WTC11 (cell line): ENCODE measurements around the gene GPR12. TPM values are rescaled to one million over a fixed set of nuclear protein-coding genes. Genes with fewer than 3 reads are reported as not detected.
"Not testable (repeated sequence)": the region's sequence is repeated elsewhere in the genome, so short reads cannot be mapped to it uniquely, and the experiment has no call there.

Source experiments
- ATAC-seq: fragments of 200-7000 bp; cut with Tn5 transposase; 2 replicates; pipeline ENCODE4 v1.10.0; 2021; ENCODE audit warnings: mild to moderate bottlenecking, moderate library complexity
- CTCF ChIA-PET: fragments of 300-600 bp; sonication (Branson Sonifier 250); formaldehyde crosslinking; loops from one replicate; lab custom pipeline; 2021; ENCODE audit warnings: antibody characterized with exemption; lab: Charles Lee
- POLR2A ChIA-PET: fragments of 350-600 bp; sonication (Branson Sonifier 250); formaldehyde crosslinking; loops from one replicate; lab custom pipeline; 2021; ENCODE audit warnings: antibody characterized with exemption; lab: Charles Lee
- DNase-seq: peaks from one replicate; pipeline ENCODE4 v3.0.0; 2021; ENCODE audit warnings: low spot score
- H3K27ac Mint-ChIP-seq: 2 replicates; pipeline ENCODE4 v1.8.0; 2021; ENCODE audit warnings: mixed read lengths
- H3K27me3 Mint-ChIP-seq: 2 replicates; pipeline ENCODE4 v1.8.0; 2021; ENCODE audit warnings: low read depth, mild to moderate bottlenecking, moderate library complexity, mixed read lengths
- H3K36me3 Mint-ChIP-seq: 2 replicates; pipeline ENCODE4 v1.8.0; 2021; ENCODE audit warnings: mixed read lengths
- H3K4me1 Mint-ChIP-seq: 2 replicates; pipeline ENCODE4 v1.8.0; 2022; ENCODE audit warnings: mixed read lengths
- H3K4me3 Mint-ChIP-seq: 2 replicates; pipeline ENCODE4 v1.8.0; 2021; ENCODE audit warnings: mild to moderate bottlenecking, moderate library complexity, mixed read lengths
- H3K9me3 Mint-ChIP-seq: 2 replicates; pipeline ENCODE4 v1.8.0; 2021; ENCODE audit warnings: mixed read lengths
- ATF2 ChIP-seq: sonication (generic); formaldehyde crosslinking; IDR thresholded peaks from 2 replicates; pipeline ENCODE4 v1.8.1; 2022; ENCODE audit warnings: low read depth, missing genetic modification reagents, borderline replicate concordance
- ATF6 ChIP-seq: sonication (generic); formaldehyde crosslinking; IDR thresholded peaks from 2 replicates; pipeline ENCODE4 v1.8.1; 2023; ENCODE audit warnings: mild to moderate bottlenecking, missing genetic modification reagents
- CREB1 ChIP-seq: sonication (generic); formaldehyde crosslinking; IDR thresholded peaks from 2 replicates; pipeline ENCODE4 v1.8.0; 2023; ENCODE audit warnings: mild to moderate bottlenecking, missing genetic modification reagents
- E2F1 ChIP-seq: sonication (generic); formaldehyde crosslinking; IDR thresholded peaks from 2 replicates; pipeline ENCODE4 v1.8.0; 2022; ENCODE audit warnings: mild to moderate bottlenecking, missing genetic modification reagents
- ESRRA ChIP-seq: sonication (generic); formaldehyde crosslinking; IDR thresholded peaks from 2 replicates; pipeline ENCODE4 v1.8.1; 2022; ENCODE audit warnings: mild to moderate bottlenecking, missing genetic modification reagents, borderline replicate concordance
- ETV6 ChIP-seq: sonication (generic); formaldehyde crosslinking; IDR thresholded peaks from 2 replicates; pipeline ENCODE4 v1.8.1; 2022; ENCODE audit warnings: mild to moderate bottlenecking, missing genetic modification reagents
- GTF2I ChIP-seq: fragments of 250-450 bp; sonication (Bioruptor Pico); conservative IDR thresholded peaks from 2 replicates; pipeline ENCODE4 v1.4.0; 2021; ENCODE audit warnings: mild to moderate bottlenecking
- IRF1 ChIP-seq: sonication (generic); formaldehyde crosslinking; IDR thresholded peaks from 2 replicates; pipeline ENCODE4 v1.8.0; 2023; ENCODE audit warnings: missing genetic modification reagents
- JUN ChIP-seq: sonication (generic); formaldehyde crosslinking; IDR thresholded peaks from 2 replicates; pipeline ENCODE4 v1.8.0; 2023; ENCODE audit warnings: mild to moderate bottlenecking, missing genetic modification reagents
- MXD4 ChIP-seq: fragments of 250-450 bp; sonication (Bioruptor Pico); IDR thresholded peaks from 2 replicates; pipeline ENCODE4 v1.8.0; 2021; ENCODE audit warnings: mild to moderate bottlenecking, moderate library complexity, borderline replicate concordance
- MYBL2 ChIP-seq: sonication (generic); formaldehyde crosslinking; IDR thresholded peaks from 2 replicates; pipeline ENCODE4 v1.8.1; 2023; ENCODE audit warnings: mild to moderate bottlenecking, moderate library complexity, missing genetic modification reagents
- NFATC4 ChIP-seq: fragments of 250-450 bp; sonication (Bioruptor Pico); IDR thresholded peaks from 2 replicates; pipeline ENCODE4 v1.9.0; 2021; ENCODE audit warnings: mild to moderate bottlenecking
- NR1H2 ChIP-seq: sonication (generic); formaldehyde crosslinking; IDR thresholded peaks from 2 replicates; pipeline ENCODE4 v1.9.0; 2021; ENCODE audit warnings: mild to moderate bottlenecking, moderate library complexity, missing genetic modification reagents
- OVOL2 ChIP-seq: fragments of 250-450 bp; sonication (Bioruptor Pico); IDR thresholded peaks from 2 replicates; pipeline ENCODE4 v1.9.0; 2021; ENCODE audit warnings: mild to moderate bottlenecking, borderline replicate concordance
- PRRX2 ChIP-seq: fragments of 250-450 bp; sonication (Bioruptor Pico); IDR thresholded peaks from 2 replicates; pipeline ENCODE4 v1.8.0; 2021; ENCODE audit warnings: mild to moderate bottlenecking
- USF1 ChIP-seq: sonication (generic); formaldehyde crosslinking; IDR thresholded peaks from 2 replicates; pipeline ENCODE4 v1.8.0; 2022; ENCODE audit warnings: mild to moderate bottlenecking, missing genetic modification reagents
- ZNF138 ChIP-seq: sonication (generic); formaldehyde crosslinking; conservative IDR thresholded peaks from 2 replicates; pipeline ENCODE4 v1.8.1; 2022; ENCODE audit warnings: mild to moderate bottlenecking, moderate library complexity, missing genetic modification reagents
- ZNF317 ChIP-seq: sonication (generic); formaldehyde crosslinking; IDR thresholded peaks from 2 replicates; pipeline ENCODE4 v1.8.1; 2023; ENCODE audit warnings: low read depth, mild to moderate bottlenecking, moderate library complexity, missing genetic modification reagents, borderline replicate concordance
- ZNF416 ChIP-seq: fragments of 250-450 bp; sonication (Bioruptor Pico); IDR thresholded peaks from 2 replicates; pipeline ENCODE4 v1.9.0; 2021; ENCODE audit warnings: mild to moderate bottlenecking, inconsistent platforms
- ZNF512 ChIP-seq: sonication (generic); formaldehyde crosslinking; IDR thresholded peaks from 2 replicates; pipeline ENCODE4 v1.8.1; 2022; ENCODE audit warnings: missing genetic modification reagents, borderline replicate concordance
- ZSCAN18 ChIP-seq: fragments of 250-450 bp; sonication (Bioruptor Pico); IDR thresholded peaks from 2 replicates; pipeline ENCODE4 v2.1.2; 2022; ENCODE audit warnings: mild to moderate bottlenecking, moderate library complexity
- total RNA-seq: library from RNA; stranded (reverse); gene quantifications from 3 replicates; pipeline ENCODE4 v1.2.3, GENCODE V29; 2021

GPR12 gene
- total RNA-seq, 1 experiment from 2014 or later, result 0.07 TPM

- TF ChIP-seq JUN (no peak), GTF2I (CRISPR knock-in tag) (no peak)
These were observed 33.9 kb downstream of the GPR12 start (continued) for GRCh38 chr13:26726684-26727083.

GRCh38 chr13:26723620-26724019 lies 37.0 kb downstream of the GPR12 start:
- POLR2A ChIA-PET, H3K4me1 Mint-ChIP-seq, H3K4me3 Mint-ChIP-seq, ATAC-seq, H3K36me3 Mint-ChIP-seq, CTCF ChIA-PET, DNase-seq, H3K27ac Mint-ChIP-seq, H3K27me3 Mint-ChIP-seq: not testable (repeated sequence)
- H3K9me3 Mint-ChIP-seq, result peaks cover 16% of the 10 kb centered on the region

- ChIA-PET POLR2A (no interaction called here), CTCF (interaction anchor here (0.7 kb wide), 1 partner anchor 16 kb away, joined by 3 read pairs; no protein-coding TSS in a partner anchor)
- Mint-ChIP-seq H3K27me3 (no peaks in the 10 kb centered on the region), H3K27ac (no peak overlapping the region), H3K36me3 (peaks cover 4% of the 10 kb centered on the region), H3K4me1 (no peaks in the 10 kb centered on the region), H3K9me3 (peaks cover 16% of the 10 kb centered on the region), H3K4me3 (no peak overlapping the region)
- ATAC-seq (no peak), DNase-seq (no peak)
- no peak for TF ChIP-seq JUN
- no peak for TF ChIP-seq IRF1 (CRISPR knock-in tag)
- TF ChIP-seq ZNF138 (CRISPR knock-in tag), result no peak
- no peak for TF ChIP-seq ESRRA (CRISPR knock-in tag)
- TF ChIP-seq USF1 (CRISPR knock-in tag), result no peak
- TF ChIP-seq ATF2 (CRISPR knock-in tag), result no peak
- TF ChIP-seq ATF6, result no peak
- TF ChIP-seq MXD4 (CRISPR knock-in tag), result no peak
- TF ChIP-seq OVOL2, result no peak
- TF ChIP-seq ZNF416 (CRISPR knock-in tag), result no peak
- TF ChIP-seq NR1H2 (CRISPR knock-in tag), result no peak
- TF ChIP-seq ZSCAN18, result no peak
- TF ChIP-seq CREB1 (CRISPR knock-in tag), result no peak
- no peak for TF ChIP-seq ZNF512 (CRISPR knock-in tag)
- TF ChIP-seq NFATC4 (CRISPR knock-in tag), result no peak
- TF ChIP-seq ETV6 (CRISPR knock-in tag), result no peak
- no peak for TF ChIP-seq MYBL2
- no peak for TF ChIP-seq PRRX2 (CRISPR knock-in tag)
- no peak for TF ChIP-seq E2F1 (CRISPR knock-in tag)
- no peak for TF ChIP-seq ZNF317 (CRISPR knock-in tag)
These were observed 38.3 kb downstream of the GPR12 start for GRCh38 chr13:26722321-26722720.
